ENCODE data around the gene MYBPC1. TPM values are rescaled to one million over a fixed set of nuclear protein-coding genes. Genes with fewer than 3 reads are reported as not detected.

Gene MYBPC1
- total and polyA plus RNA-seq, 2 of the 4 experiments (the other 2 are of a cell fraction): not detected

DNA sequence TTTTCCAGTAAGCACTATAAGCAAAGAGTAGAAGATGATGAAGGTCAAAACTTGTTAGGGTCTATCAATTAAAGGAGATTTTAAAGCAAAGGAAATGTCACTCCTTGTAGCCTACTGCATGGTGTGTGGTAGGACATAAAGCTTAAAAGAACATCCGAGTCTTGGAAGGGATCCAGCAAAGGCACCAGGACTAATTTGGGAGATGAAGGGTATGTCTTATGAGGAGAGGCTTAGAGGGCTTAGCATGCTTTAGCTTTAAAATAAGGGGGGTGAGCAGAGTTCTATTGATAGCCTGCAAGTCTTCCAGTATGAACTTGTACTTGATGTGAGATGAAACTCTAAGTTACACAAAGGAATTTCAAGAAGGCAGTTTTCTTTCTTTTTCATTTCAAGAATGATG, 11.8 kb upstream of the MYBPC1 start:
- Histone ChIP-seq H2BK120ac (ENCODE audit: low read depth, low read length) (no peak overlapping the region), H3K18ac (ENCODE audit: low read depth, low read length) (no peak overlapping the region), H3K9ac (ENCODE audit: low read depth, low read length) (no peak overlapping the region), H4K5ac (ENCODE audit: low read depth, low read length) (no peak overlapping the region), H2BK5ac (ENCODE audit: low read depth, low read length, poor library complexity, severe bottlenecking) (no peak overlapping the region), H3K36me3 (ENCODE audit: control insufficient read depth, insufficient read depth, low read length) (no peaks in the 10 kb centered on the region), H2AFZ (replicated peaks; ENCODE audit: low read length, poor library complexity) (no peak overlapping the region), H3K79me1 (ENCODE audit: low read depth in 1 of 2, low read length in 2 of 2) (no peaks in the 10 kb centered on the region), H4K8ac (ENCODE audit: low read depth in 2 of 2, low read length in 2 of 2) (no peak overlapping the region), H3K14ac (replicated peaks; ENCODE audit: low read depth, low read length) (no peak overlapping the region), H2BK15ac (ENCODE audit: low read depth, low read length) (no peak overlapping the region), H3K9me3 (ENCODE audit: control insufficient read depth, insufficient read depth, low read length) (no peaks in the 10 kb centered on the region), H3K4ac (ENCODE audit: low read depth, low read length) (no peak overlapping the region), H3K9me1 (ENCODE audit: insufficient read depth, low read length) (no peaks in the 10 kb centered on the region), H3K4me3 (ENCODE audit: insufficient read depth, low read depth, low read length) (no peak overlapping the region), H4K20me1 (ENCODE audit: insufficient read depth, low read length) (no peaks in the 10 kb centered on the region), H4K91ac (ENCODE audit: insufficient read depth, low read depth, low read length) (no peak overlapping the region), H2BK20ac (ENCODE audit: low read depth, low read length) (no peak overlapping the region), H2AK9ac (replicated peaks; ENCODE audit: low read depth, low read length, poor library complexity) (no peak overlapping the region), H3K27me3 (ENCODE audit: control insufficient read depth, insufficient read depth, low read length) (no peaks in the 10 kb centered on the region), H2AK5ac (ENCODE audit: low read depth, low read length) (no peak overlapping the region), H3K4me2 (ENCODE audit: low read depth, low read length) (no peak overlapping the region), H3K27ac (ENCODE audit: insufficient read depth, low read length) (no peak overlapping the region), H3K4me1 (ENCODE audit: control insufficient read depth, insufficient read depth, low read length) (no peaks in the 10 kb centered on the region), H3K23ac (ENCODE audit: low read depth, low read length) (no peak overlapping the region), H3K56ac (ENCODE audit: extremely low read depth, insufficient read depth, low read length) (no peak overlapping the region)
- dilution Hi-C loops (cut with HindIII; ENCODE audit: low sequenced_read_pairs, unreplicated experiment) (no loop called here), intact Hi-C loops (cut with micrococcal nuclease) (no loop called here), in situ Hi-C loops (cut with MboI; ENCODE audit: low sequenced_read_pairs) (no loop called here)
- DNase-seq (no peak), ATAC-seq (ENCODE audit: low read depth) (no peak)
- WGBS, 2 experiments (ENCODE audit: extremely low coverage in 2 of 2, insufficient read length in 1 of 2): 0% methylated on average over 1 of the region's 1 CpG; no CpG with 5 or more reads in 1 of the 2 experiments
- TF ChIP-seq RAD21 (IDR thresholded peaks at IDR 0.05; ENCODE audit: low read length): no peak
- no peak for TF ChIP-seq CEBPB (IDR thresholded peaks at IDR 0.05; ENCODE audit: low read depth, low read length)
- no peak for TF ChIP-seq RFX5 (IDR thresholded peaks at IDR 0.05; ENCODE audit: low read depth, low read length)
- TF ChIP-seq, protein P1, sequence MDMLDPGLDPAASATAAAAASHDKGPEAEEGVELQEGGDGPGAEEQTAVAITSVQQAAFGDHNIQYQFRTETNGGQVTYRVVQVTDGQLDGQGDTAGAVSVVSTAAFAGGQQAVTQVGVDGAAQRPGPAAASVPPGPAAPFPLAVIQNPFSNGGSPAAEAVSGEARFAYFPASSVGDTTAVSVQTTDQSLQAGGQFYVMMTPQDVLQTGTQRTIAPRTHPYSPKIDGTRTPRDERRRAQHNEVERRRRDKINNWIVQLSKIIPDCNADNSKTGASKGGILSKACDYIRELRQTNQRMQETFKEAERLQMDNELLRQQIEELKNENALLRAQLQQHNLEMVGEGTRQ (IDR thresholded peaks at IDR 0.05; ENCODE audit: low read depth, low read length): no peak
- TF ChIP-seq MAZ (IDR thresholded peaks at IDR 0.05; ENCODE audit: borderline replicate concordance, low read depth, low read length): no peak
- no peak for TF ChIP-seq MAFK (IDR thresholded peaks at IDR 0.05; ENCODE audit: low read depth, low read length)
- no peak for TF ChIP-seq RCOR1 (IDR thresholded peaks at IDR 0.05; ENCODE audit: insufficient replicate concordance, low read length)
- no peak for TF ChIP-seq BHLHE40 (IDR thresholded peaks at IDR 0.05; ENCODE audit: low read depth, low read length)
- no peak for TF ChIP-seq SMC3 (IDR thresholded peaks at IDR 0.05; ENCODE audit: low read depth, low read length)
- no peak for TF ChIP-seq CHD1 (IDR thresholded peaks at IDR 0.05; ENCODE audit: low read depth, low read length)
- no peak for TF ChIP-seq FOS (IDR thresholded peaks at IDR 0.05; ENCODE audit: low read depth, low read length)
- TF ChIP-seq, protein P2, sequence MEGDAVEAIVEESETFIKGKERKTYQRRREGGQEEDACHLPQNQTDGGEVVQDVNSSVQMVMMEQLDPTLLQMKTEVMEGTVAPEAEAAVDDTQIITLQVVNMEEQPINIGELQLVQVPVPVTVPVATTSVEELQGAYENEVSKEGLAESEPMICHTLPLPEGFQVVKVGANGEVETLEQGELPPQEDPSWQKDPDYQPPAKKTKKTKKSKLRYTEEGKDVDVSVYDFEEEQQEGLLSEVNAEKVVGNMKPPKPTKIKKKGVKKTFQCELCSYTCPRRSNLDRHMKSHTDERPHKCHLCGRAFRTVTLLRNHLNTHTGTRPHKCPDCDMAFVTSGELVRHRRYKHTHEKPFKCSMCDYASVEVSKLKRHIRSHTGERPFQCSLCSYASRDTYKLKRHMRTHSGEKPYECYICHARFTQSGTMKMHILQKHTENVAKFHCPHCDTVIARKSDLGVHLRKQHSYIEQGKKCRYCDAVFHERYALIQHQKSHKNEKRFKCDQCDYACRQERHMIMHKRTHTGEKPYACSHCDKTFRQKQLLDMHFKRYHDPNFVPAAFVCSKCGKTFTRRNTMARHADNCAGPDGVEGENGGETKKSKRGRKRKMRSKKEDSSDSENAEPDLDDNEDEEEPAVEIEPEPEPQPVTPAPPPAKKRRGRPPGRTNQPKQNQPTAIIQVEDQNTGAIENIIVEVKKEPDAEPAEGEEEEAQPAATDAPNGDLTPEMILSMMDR (conservative IDR thresholded peaks at IDR 0.05; ENCODE audit: low read depth, low read length): no peak
- TF ChIP-seq NFE2L2 (IDR thresholded peaks at IDR 0.05; ENCODE audit: low read depth, low read length): no peak
- TF ChIP-seq POLR2A (IDR thresholded peaks at IDR 0.05; ENCODE audit: low read depth, low read length): no peak
- CTCF ChIA-PET: no interaction called here
- BruUV-seq (replicated peaks): no TSS peak
- POLR2A ChIA-PET (ENCODE audit: unreplicated experiment): no interaction called here

All from IMR-90 (cell line).